Muscle of arm (tissue), 12 donors: ENCODE data around the gene C5AR1. TPM values are rescaled to one million over a fixed set of nuclear protein-coding genes. Genes with fewer than 3 reads are reported as not detected.
"Not testable (repeated sequence)": the region's sequence is repeated elsewhere in the genome, so short reads cannot be mapped to it uniquely, and the experiment has no call there.

Experiments used
- DNase-seq: peaks from one replicate; pipeline ENCODE4 v3.0.0-alpha.2; 2013
- polyA plus RNA-seq, 12 donors: library from polyadenylated mRNA; unstranded; fragments of 120-200 nt; gene quantifications; one replicate each; pipeline ENCODE4 v1.2.1, GENCODE V29; 2013; ENCODE audit not compliant: insufficient read length in 12 of 12

C5AR1 gene
- polyA plus RNA-seq, 12 donors: 1.3 to 4.3 (median 2.0) TPM; not detected in 2

GRCh38 chr19:47363758-47364531 is 54.3 kb downstream of the C5AR1 start:
- no peak for DNase-seq

DNA sequence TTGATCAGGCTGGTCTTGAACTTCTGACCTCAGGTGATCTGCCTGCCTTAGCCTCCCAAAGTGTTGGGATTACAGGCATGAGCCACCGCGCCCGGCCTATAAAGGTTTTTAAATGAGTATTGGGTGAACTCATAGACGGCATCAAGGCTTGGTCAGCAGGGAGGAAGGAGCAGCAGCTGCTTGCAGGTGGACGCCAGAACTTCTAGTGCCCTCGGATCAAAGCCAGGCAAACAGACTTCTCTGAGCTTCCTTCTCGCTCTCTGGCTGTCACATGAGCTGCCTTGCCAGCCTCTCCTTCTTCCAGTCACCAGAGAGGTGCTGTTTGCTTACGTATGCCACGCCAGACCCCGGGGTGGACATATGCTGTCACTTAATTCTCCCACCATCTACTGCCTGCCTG is 55.8 kb downstream of the C5AR1 start:
- DNase-seq: not testable (repeated sequence)

DNA sequence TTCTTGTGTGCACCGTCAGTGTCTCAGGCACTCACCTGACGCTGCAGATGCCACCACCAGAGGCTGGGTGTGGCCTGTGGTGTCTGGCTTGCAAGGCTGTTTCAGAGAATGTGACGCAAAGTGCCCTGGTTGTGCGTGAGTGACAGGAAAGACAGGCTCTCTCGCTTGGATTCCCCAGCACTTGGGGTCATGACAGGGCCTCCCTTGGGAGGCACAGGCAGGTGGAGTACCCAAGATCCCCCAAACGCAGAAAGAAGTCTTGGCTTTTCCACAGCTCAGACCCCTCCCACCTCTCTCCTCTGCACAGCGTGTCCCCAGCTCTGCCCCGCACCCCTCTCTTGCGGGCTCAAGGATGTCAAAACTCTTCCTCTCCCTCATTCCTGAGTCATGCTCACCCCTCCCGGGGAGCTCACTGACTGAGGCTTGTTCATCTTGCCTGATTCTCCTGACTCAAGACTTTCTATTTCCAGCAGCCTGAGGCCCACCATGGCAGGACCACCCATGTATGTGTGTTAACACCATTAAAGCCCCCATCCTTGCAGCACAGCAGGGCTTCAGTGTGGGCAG is 60.5 kb downstream of the C5AR1 start:
- DNase-seq: no peak

DNA sequence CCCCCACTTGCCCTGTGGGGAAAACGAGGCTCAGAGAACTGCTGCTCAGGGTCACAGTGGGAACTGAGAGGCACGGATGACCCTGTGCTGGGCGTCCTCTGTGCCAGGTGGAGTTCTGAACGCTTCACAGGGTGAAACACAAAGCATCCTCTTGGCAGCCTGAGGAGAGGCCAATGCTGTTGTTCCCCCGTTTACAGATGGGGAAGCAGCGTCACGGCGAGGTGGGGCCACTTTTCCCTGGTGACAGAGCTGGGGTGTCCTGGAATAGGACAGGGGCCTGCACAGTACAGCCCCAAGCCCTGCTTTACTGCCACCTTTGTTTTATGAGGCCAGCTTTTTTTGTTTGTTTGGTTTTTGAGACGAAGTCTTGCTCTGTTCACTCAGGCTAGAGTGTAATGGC is 61.6 kb downstream of the C5AR1 start:
- no peak for DNase-seq

Other genes with a start within 250 kb of the C5AR1 start
- gene ZC3H4, start 196.1 kb upstream of the C5AR1 start, polyA plus RNA-seq: 10 to 100 TPM in 11 of 12 donors, not detected in 1; 17.7 to 41.1 (median 24.8) TPM
- gene SAE1, start 179.0 kb upstream of the C5AR1 start, polyA plus RNA-seq: 10 to 100 TPM in 11 of 12 donors, not detected in 1; 53.5 to 94.9 (median 76.7) TPM
- 1 to 10 TPM in 10 of 12 donors, under 1 TPM in 1, not detected in 1; 0.98 to 9.5 (median 1.8) TPM for gene BBC3, start 78.7 kb upstream of the C5AR1 start, polyA plus RNA-seq
- gene CCDC9, start 53.3 kb upstream of the C5AR1 start, polyA plus RNA-seq: 10 to 100 TPM in 11 of 12 donors, not detected in 1; 15.4 to 29.5 (median 19.2) TPM
- gene INAFM1, start 35.0 kb upstream of the C5AR1 start, polyA plus RNA-seq: 10 to 100 TPM in 2 of 12 donors, 1 to 10 TPM in 9, not detected in 1; 6.4 to 12.8 (median 8.0) TPM
- 1 to 10 TPM in 1 of 12 donors, under 1 TPM in 9, not detected in 2; 0.27 to 1.0 (median 0.41) TPM for gene C5AR2, start 22.3 kb downstream of the C5AR1 start, polyA plus RNA-seq
- 10 to 100 TPM in 4 of 12 donors, 1 to 10 TPM in 7, not detected in 1; 6.9 to 15.5 (median 9.6) TPM for gene DHX34, start 39.5 kb downstream of the C5AR1 start, polyA plus RNA-seq
- gene MEIS3, start 109.7 kb downstream of the C5AR1 start, polyA plus RNA-seq: 10 to 100 TPM in 2 of 12 donors, 1 to 10 TPM in 8, not detected in 2; 5.1 to 17.8 (median 7.8) TPM
- gene SLC8A2, start 162.0 kb downstream of the C5AR1 start, polyA plus RNA-seq: under 1 TPM in 10 of 12 donors, not detected in 2; 0.11 to 0.51 (median 0.37) TPM
- 10 to 100 TPM in 1 of 12 donors, 1 to 10 TPM in 10, not detected in 1; 5.9 to 13.1 (median 8.0) TPM for gene KPTN, start 174.4 kb downstream of the C5AR1 start, polyA plus RNA-seq
- 100 to 1,000 TPM in 2 of 12 donors, 10 to 100 TPM in 9, not detected in 1; 83.6 to 102 (median 91.9) TPM for gene NAPA, start 205.2 kb downstream of the C5AR1 start, polyA plus RNA-seq